Osteocyte (in vitro differentiated cells): ENCODE results near the gene PSKH1. TPM values are rescaled to one million over a fixed set of nuclear protein-coding genes. Genes with fewer than 3 reads are reported as not detected.

Experiments
- DNase-seq: peaks from one replicate; pipeline ENCODE4 v3.0.0; 2021; ENCODE audit warnings: mixed read lengths; ENCODE audit not compliant: unreplicated experiment; ENCODE audit errors: extremely low spot score
- H3K27ac Mint-ChIP-seq: one replicate; pipeline ENCODE4 v1.8.0; 2021; ENCODE audit warnings: mild to moderate bottlenecking, mixed read lengths; ENCODE audit not compliant: unreplicated experiment
- H3K27me3 Mint-ChIP-seq: one replicate; pipeline ENCODE4 v1.8.0; 2021; ENCODE audit warnings: mixed read lengths; ENCODE audit not compliant: unreplicated experiment
- H3K36me3 Mint-ChIP-seq: one replicate; pipeline ENCODE4 v1.8.0; 2021; ENCODE audit warnings: mixed read lengths; ENCODE audit not compliant: unreplicated experiment
- H3K4me1 Mint-ChIP-seq: one replicate; pipeline ENCODE4 v1.8.0; 2021; ENCODE audit warnings: mixed read lengths; ENCODE audit not compliant: unreplicated experiment
- H3K4me3 Mint-ChIP-seq: one replicate; pipeline ENCODE4 v1.8.0; 2021; ENCODE audit warnings: mild to moderate bottlenecking, moderate library complexity, mixed read lengths; ENCODE audit not compliant: unreplicated experiment
- H3K9me3 Mint-ChIP-seq: one replicate; pipeline ENCODE4 v1.8.0; 2021; ENCODE audit warnings: mixed read lengths; ENCODE audit not compliant: unreplicated experiment
- total RNA-seq: library from RNA; stranded (reverse); gene quantifications from 2 replicates; pipeline ENCODE4 v1.2.1, GENCODE V29; 2021
- TF ChIP-seq, protein P1 (sequence below): fragments of 200-600 bp; sonication (generic); IDR thresholded peaks from 2 replicates; pipeline ENCODE4 v1.5.0; 2021; ENCODE audit warnings: antibody characterized with exemption, mild to moderate bottlenecking, moderate library complexity

The PSKH1 gene
- total RNA-seq, 1 donor from 2014 or later, result 45.5 TPM

DNA sequence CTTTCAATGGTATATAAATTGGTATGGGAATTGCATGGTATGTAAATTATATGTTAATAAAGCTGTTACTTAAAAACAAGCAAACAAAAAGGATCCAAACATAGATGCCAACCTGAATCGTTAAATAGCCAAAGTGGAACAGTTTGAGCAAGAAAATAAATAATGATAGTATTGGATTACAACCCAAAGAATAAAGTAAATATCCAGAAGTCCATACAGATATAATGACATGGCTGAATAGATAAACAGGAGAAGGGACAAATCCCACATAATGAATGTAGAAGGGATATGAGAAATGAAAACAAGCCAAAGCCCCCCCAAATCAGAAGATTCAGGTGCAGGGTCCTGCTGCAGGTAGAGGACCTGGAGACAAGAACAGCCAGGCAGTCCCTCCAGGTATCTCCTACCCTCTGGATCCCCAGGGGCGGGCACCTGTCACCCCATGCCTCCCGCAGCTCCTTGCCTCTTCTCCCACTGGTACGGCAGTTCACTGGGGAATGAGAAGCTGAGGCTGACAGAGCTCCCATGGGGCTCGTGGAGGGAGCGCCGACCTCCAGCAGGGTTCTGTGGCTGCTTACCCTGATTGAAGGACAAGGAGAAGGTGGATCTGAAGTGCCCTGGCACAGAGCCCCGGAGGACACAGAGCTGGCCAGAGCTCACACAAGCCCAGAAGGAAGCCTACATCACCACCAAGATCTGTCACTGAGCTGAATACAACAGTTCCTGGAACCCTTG, 60.8 kb downstream of the PSKH1 start:
- no peak overlapping the region for H3K27ac Mint-ChIP-seq
- H3K4me3 Mint-ChIP-seq, result no peak overlapping the region
- no peak for DNase-seq
- peaks cover 3% of the 10 kb centered on the region for H3K4me1 Mint-ChIP-seq
- peaks cover 29% of the 10 kb centered on the region for H3K36me3 Mint-ChIP-seq
- TF ChIP-seq, protein P1, sequence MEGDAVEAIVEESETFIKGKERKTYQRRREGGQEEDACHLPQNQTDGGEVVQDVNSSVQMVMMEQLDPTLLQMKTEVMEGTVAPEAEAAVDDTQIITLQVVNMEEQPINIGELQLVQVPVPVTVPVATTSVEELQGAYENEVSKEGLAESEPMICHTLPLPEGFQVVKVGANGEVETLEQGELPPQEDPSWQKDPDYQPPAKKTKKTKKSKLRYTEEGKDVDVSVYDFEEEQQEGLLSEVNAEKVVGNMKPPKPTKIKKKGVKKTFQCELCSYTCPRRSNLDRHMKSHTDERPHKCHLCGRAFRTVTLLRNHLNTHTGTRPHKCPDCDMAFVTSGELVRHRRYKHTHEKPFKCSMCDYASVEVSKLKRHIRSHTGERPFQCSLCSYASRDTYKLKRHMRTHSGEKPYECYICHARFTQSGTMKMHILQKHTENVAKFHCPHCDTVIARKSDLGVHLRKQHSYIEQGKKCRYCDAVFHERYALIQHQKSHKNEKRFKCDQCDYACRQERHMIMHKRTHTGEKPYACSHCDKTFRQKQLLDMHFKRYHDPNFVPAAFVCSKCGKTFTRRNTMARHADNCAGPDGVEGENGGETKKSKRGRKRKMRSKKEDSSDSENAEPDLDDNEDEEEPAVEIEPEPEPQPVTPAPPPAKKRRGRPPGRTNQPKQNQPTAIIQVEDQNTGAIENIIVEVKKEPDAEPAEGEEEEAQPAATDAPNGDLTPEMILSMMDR, result no peak
- H3K9me3 Mint-ChIP-seq, result no peaks in the 10 kb centered on the region
- H3K27me3 Mint-ChIP-seq, result no peaks in the 10 kb centered on the region

DNA sequence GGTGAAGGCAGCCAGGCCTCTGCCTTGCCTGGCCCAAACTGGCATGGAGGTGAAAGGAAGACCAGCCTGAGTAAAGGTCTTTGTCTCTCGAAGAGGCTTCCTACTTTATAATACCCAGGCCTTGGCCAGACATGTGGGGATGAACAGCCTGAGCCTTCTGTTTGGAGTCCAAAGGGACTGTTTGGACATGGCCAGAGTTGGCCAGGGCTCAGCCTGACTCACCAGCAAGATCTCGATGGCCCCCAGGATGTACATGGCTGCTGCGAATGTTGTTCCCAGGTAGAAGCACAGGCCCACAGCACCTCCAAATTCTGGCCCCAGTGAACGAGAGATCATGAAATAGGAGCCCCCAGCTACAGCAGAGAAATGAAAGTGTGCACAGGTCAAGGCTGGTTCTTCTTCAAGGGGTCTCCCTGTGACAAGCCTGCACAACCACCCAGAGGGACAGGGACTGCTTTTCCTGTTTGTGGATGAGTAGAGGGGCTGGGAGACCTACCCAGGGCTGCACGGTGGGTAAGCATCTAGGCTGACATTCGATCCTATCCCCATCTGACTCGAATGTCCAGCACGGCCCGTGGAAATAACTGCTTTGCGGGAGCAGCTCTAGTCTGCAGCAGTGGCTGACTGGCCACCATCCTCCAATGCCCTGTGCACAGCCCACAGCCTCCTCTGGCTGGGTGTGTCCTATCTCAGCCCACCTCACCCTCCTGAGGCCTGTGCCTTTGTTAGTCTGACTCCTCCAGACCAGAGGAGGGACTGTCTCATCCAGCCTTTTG, 61.6 kb downstream of the PSKH1 start:
- H3K27me3 Mint-ChIP-seq, result no peaks in the 10 kb centered on the region
- H3K4me3 Mint-ChIP-seq, result no peak overlapping the region
- H3K27ac Mint-ChIP-seq, result no peak overlapping the region
- H3K4me1 Mint-ChIP-seq, result peaks cover 9% of the 10 kb centered on the region
- TF ChIP-seq, protein P1, result no peak
- H3K36me3 Mint-ChIP-seq, result peaks cover 29% of the 10 kb centered on the region
- H3K9me3 Mint-ChIP-seq, result no peaks in the 10 kb centered on the region
- DNase-seq, result no peak

DNA sequence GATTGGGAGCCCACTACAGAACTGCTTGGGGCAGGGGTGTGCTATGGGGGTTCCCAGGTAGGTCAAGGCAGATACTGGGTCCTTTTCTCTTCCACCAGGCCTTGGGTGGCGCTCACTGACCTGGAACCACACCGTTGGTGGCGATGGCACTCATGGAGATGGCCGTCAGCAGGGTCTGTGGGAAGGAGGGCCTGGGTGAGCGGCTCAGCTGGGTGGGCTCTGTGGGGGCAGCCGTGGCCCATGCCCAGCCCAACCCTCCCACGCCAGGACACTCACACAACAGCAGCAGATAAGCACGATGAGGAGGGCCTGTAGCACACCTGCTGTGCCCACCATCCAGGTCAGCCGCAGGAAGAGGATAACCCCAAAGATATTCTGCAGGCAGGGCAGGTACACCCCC, 64.6 kb downstream of the PSKH1 start:
- peaks cover 26% of the 10 kb centered on the region for H3K4me1 Mint-ChIP-seq
- no peaks in the 10 kb centered on the region for H3K27me3 Mint-ChIP-seq
- no peak for DNase-seq
- no peak overlapping the region for H3K27ac Mint-ChIP-seq
- no peak overlapping the region for H3K4me3 Mint-ChIP-seq
- peaks cover 41% of the 10 kb centered on the region for H3K36me3 Mint-ChIP-seq
- no peaks in the 10 kb centered on the region for H3K9me3 Mint-ChIP-seq
- TF ChIP-seq, protein P1, result no peak

DNA sequence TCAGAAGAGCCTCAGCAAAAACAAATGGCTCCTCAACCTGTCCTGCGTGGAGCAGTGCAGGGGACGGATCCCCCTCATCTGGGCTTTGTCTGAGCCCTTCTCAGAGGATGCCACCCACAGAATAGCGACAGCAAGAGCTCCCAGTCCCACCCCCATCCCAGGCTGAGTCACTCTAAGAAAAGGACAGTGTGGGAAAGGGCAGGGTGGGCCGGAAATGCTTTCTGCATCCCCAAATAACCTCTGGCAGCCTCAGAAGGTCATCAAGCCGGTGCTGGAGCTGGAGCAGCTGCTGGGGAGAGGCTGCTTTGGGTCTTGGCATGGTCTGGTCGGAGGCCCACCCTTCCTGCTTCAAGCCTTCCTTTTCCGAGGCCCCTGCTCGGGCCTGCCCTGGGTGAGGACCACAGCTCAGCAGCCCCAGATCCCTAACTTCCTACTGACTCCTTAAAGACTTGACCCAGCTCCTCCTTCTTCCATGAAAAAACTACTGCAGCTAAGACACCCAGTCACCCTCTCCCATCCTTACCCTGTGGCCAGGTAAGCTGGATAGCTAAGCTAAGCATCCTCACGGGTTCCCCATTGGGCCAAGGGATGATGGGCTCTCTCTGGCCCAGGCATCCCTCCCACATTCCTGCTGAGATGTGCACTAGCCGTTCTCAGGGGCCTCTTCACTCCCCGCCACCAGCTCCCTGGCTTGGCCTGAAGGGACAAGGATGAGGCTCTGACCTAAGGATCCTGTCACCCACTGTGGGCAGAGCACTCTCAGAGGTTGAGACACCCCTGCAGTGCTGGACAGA, 66.7 kb downstream of the PSKH1 start:
- Mint-ChIP-seq H3K4me3 (no peak overlapping the region), H3K4me1 (peaks cover 32% of the 10 kb centered on the region), H3K9me3 (no peaks in the 10 kb centered on the region), H3K27ac (peak overlapping the region; percentile 68), H3K27me3 (no peaks in the 10 kb centered on the region), H3K36me3 (peaks cover 37% of the 10 kb centered on the region)
- no peak for DNase-seq
- TF ChIP-seq, protein P1, result no peak

DNA sequence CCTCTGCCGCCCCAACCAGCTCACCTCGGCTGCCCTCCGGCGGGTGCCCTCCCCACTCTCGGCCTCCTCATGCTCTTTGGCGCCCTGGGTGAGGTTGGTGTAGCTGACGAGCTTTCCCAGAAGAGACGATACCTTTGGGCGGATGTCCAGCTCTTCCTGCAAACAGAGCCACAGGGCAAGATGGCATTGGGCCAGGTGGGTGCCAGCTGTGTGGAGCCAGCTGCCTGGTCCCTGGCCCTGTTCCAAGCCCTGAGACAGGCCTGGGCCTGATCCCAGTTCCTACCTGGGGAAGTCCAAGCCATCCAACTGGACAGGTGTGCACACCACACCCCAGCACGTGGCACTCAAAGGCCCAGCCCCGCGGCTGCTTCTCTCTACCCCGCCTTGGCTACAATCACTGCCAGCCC, 68.5 kb downstream of the PSKH1 start:
- Mint-ChIP-seq H3K4me3 (no peak overlapping the region), H3K9me3 (no peaks in the 10 kb centered on the region), H3K27ac (peak overlapping the region; percentile 50), H3K27me3 (no peaks in the 10 kb centered on the region), H3K4me1 (peaks cover 51% of the 10 kb centered on the region), H3K36me3 (peaks cover 34% of the 10 kb centered on the region)
- DNase-seq, result no peak
- TF ChIP-seq, protein P1, result no peak
